GM23248 (cell line): ENCODE results near the gene ABCA2.

Experiments
- EZH2 ChIP-seq: fragments of 200-600 bp; sonication (generic); IDR thresholded peaks from 2 replicates; pipeline ENCODE4 v1.6.1; 2018; ENCODE audit warnings: antibody characterized with exemption, mild to moderate bottlenecking; ENCODE audit not compliant: insufficient read depth, poor library complexity, severe bottlenecking
- EZH2phosphoT487 ChIP-seq: fragments of 200-600 bp; sonication (generic); IDR thresholded peaks from 2 replicates; pipeline ENCODE4 v1.6.1; 2018; ENCODE audit warnings: antibody characterized with exemption, moderate library complexity, mild to moderate bottlenecking, low read depth; ENCODE audit not compliant: insufficient read depth

DNA sequence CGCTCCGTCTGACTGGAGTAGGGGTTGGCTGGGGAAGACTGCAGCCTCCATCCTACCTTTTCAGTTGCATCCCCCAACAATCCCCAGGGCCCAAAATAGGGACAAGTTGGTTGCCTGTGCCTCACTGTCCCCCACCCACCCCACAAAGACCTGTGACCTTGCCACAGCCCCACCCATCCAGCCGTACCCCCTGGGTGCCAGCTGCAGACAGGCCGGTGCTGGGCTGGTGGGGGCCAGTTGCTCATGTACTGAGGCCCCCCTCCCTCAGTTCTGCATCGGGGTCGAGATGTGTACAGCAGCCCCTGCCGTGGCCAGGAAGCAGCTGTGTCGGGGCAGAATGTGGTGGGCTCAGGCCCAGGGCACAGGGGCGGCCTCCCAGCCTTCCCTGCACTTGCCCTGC is 44.9 kb downstream of the ABCA2 start:
- TF ChIP-seq EZH2 = no peak
- TF ChIP-seq EZH2phosphoT487 = no peak
